ENCODE data around the gene RPL27A. TPM values are rescaled to one million over a fixed set of nuclear protein-coding genes. Genes with fewer than 3 reads are reported as not detected.

RPL27A gene
- total and polyA plus RNA-seq, 2 donors (not counting 1 experiment from before 2014, with no cell fraction given) = 1,035 to 1,114 TPM

DNA sequence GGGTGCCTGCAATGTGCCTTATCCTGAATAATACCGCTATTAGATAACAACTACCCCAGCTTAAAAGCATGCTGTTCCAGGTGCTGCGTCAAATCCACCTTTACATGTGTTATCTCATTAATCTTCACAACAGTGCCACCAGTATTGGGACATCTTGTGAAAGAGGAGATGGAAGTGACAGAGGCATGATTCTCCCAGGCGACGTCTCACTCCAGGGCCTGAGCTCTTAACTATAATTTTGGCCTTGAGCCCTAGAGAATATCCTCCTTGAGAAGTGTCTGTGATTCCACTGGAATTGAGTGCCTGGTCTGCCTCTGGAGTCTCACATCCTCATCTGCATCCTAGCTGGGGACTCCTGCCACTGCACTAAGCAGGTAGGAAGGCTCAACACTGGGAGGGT lies 43.8 kb downstream of the RPL27A start:
- H3K27me3 ChIP-seq (ENCODE audit: control insufficient read depth, insufficient read depth, low read length) = no peaks in the 10 kb centered on the region
- DNase-seq (ENCODE audit: low read depth in 2 of 2) = no peak

DNA sequence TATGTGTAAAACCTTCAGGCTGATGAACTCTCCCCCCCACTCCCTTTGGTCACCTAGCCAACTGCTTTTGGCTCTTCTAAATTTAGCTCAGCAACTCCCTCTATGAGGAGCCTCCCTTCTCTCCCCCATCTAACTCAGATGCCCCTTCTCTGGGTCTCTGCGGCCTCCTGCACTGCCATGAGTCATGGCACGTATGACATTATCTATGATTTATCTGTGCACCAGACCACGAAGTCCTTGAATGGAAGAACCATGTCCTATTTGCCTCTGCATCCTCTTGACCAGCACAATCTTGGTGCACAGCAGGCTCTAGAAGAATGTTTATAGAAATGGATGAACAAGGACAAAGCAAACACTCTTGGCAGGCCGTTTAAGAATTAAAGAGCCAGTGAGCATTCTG lies 46.0 kb downstream of the RPL27A start:
- Histone ChIP-seq H4K20me1 (ENCODE audit: control insufficient read depth, extremely low read depth, insufficient read depth, low read length) (no peaks in the 10 kb centered on the region), H2AFZ (ENCODE audit: low read length) (no peak overlapping the region), H3K4me2 (ENCODE audit: extremely low read depth, insufficient read depth, low read length) (no peak overlapping the region), H3K27me3 (ENCODE audit: control insufficient read depth, insufficient read depth, low read length) (no peaks in the 10 kb centered on the region), H3K9ac (ENCODE audit: insufficient read depth, low read length) (no peak overlapping the region), H3K27ac (ENCODE audit: insufficient read depth, low read length) (no peak overlapping the region), H3K4me3 (replicated peaks in 1 of 4; ENCODE audit: control extremely low read depth in 1 of 4, insufficient read depth in 1 of 4, low read depth in 3 of 4, low read length in 4 of 4) (no peak overlapping the region), H3K79me2 (ENCODE audit: control insufficient read depth, insufficient read depth, low read length) (no peaks in the 10 kb centered on the region), H3K9me3 (ENCODE audit: control insufficient read depth, insufficient read depth, low read depth, low read length) (no peaks in the 10 kb centered on the region), H3K36me3 (ENCODE audit: control insufficient read depth, insufficient read depth, low read length) (peaks cover 7% of the 10 kb centered on the region), H3K4me1 (ENCODE audit: control insufficient read depth, extremely low read depth, insufficient read depth, low read length) (peaks cover 30% of the 10 kb centered on the region)
- TF ChIP-seq, protein P1, sequence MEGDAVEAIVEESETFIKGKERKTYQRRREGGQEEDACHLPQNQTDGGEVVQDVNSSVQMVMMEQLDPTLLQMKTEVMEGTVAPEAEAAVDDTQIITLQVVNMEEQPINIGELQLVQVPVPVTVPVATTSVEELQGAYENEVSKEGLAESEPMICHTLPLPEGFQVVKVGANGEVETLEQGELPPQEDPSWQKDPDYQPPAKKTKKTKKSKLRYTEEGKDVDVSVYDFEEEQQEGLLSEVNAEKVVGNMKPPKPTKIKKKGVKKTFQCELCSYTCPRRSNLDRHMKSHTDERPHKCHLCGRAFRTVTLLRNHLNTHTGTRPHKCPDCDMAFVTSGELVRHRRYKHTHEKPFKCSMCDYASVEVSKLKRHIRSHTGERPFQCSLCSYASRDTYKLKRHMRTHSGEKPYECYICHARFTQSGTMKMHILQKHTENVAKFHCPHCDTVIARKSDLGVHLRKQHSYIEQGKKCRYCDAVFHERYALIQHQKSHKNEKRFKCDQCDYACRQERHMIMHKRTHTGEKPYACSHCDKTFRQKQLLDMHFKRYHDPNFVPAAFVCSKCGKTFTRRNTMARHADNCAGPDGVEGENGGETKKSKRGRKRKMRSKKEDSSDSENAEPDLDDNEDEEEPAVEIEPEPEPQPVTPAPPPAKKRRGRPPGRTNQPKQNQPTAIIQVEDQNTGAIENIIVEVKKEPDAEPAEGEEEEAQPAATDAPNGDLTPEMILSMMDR (conservative IDR thresholded peaks at IDR 0.05 in 1 of 2, IDR thresholded peaks at IDR 0.05 in 1 of 2; ENCODE audit: low read depth in 1 of 2, low read length in 2 of 2) = no peak
- peak; percentile 65 to 81 for DNase-seq (ENCODE audit: low read depth in 2 of 2)

More for the DNA sequence above, 43.8 kb downstream of the RPL27A start:
- H3K9ac ChIP-seq (ENCODE audit: insufficient read depth, low read length) = no peak overlapping the region
- peaks cover 7% of the 10 kb centered on the region for H3K36me3 ChIP-seq (ENCODE audit: control insufficient read depth, insufficient read depth, low read length)
- no peaks in the 10 kb centered on the region for H3K9me3 ChIP-seq (ENCODE audit: control insufficient read depth, insufficient read depth, low read depth, low read length)
- H3K27ac ChIP-seq (ENCODE audit: insufficient read depth, low read length) = no peak overlapping the region
- no peaks in the 10 kb centered on the region for H4K20me1 ChIP-seq (ENCODE audit: control insufficient read depth, extremely low read depth, insufficient read depth, low read length)
- TF ChIP-seq EZH2 (IDR thresholded peaks at IDR 0.05; ENCODE audit: low read length, missing control alignments) = no peak
- TF ChIP-seq, protein P1 (conservative IDR thresholded peaks at IDR 0.05 in 1 of 2, IDR thresholded peaks at IDR 0.05 in 1 of 2; ENCODE audit: low read depth in 1 of 2, low read length in 2 of 2) = no peak
- H3K4me1 ChIP-seq (ENCODE audit: control insufficient read depth, extremely low read depth, insufficient read depth, low read length) = peaks cover 31% of the 10 kb centered on the region
- no peak overlapping the region for H3K4me2 ChIP-seq (ENCODE audit: extremely low read depth, insufficient read depth, low read length)
- H3K4me3 ChIP-seq (replicated peaks in 1 of 4; ENCODE audit: control extremely low read depth in 1 of 4, insufficient read depth in 1 of 4, low read depth in 3 of 4, low read length in 4 of 4) = no peak overlapping the region
- H2AFZ ChIP-seq (ENCODE audit: low read length) = no peak overlapping the region
- H3K79me2 ChIP-seq (ENCODE audit: control insufficient read depth, insufficient read depth, low read length) = no peaks in the 10 kb centered on the region

DNA sequence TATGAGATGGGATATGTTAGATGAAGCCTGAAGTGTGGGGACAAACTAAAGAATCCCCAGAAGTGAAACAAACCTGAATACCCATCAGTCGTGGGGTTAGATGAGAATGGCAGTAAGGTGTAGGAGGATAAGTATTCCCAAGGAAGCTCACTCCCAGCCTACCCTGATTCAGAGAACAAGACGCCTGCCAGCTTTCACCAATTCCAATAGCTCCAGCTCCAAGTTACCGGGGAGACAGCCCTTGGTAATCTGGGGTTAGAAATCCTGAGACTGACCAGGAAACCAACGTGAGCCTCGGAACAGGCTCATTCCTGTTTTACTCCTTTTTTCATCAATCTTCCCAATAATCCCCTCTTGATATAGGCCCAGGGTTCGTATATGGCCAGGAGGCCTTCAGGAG lies 46.5 kb downstream of the RPL27A start:
- Histone ChIP-seq H3K4me3 (replicated peaks in 1 of 4; ENCODE audit: control extremely low read depth in 1 of 4, insufficient read depth in 1 of 4, low read depth in 3 of 4, low read length in 4 of 4) (no peak overlapping the region), H3K36me3 (ENCODE audit: control insufficient read depth, insufficient read depth, low read length) (peaks cover 7% of the 10 kb centered on the region), H3K4me2 (ENCODE audit: extremely low read depth, insufficient read depth, low read length) (no peak overlapping the region), H3K9ac (ENCODE audit: insufficient read depth, low read length) (no peak overlapping the region), H3K27me3 (ENCODE audit: control insufficient read depth, insufficient read depth, low read length) (no peaks in the 10 kb centered on the region), H2AFZ (ENCODE audit: low read length) (no peak overlapping the region), H3K79me2 (ENCODE audit: control insufficient read depth, insufficient read depth, low read length) (no peaks in the 10 kb centered on the region), H3K4me1 (ENCODE audit: control insufficient read depth, extremely low read depth, insufficient read depth, low read length) (peaks cover 34% of the 10 kb centered on the region), H3K27ac (ENCODE audit: insufficient read depth, low read length) (no peak overlapping the region), H3K9me3 (ENCODE audit: control insufficient read depth, insufficient read depth, low read depth, low read length) (no peaks in the 10 kb centered on the region), H4K20me1 (ENCODE audit: control insufficient read depth, extremely low read depth, insufficient read depth, low read length) (no peaks in the 10 kb centered on the region)
- no peak for TF ChIP-seq EZH2 (IDR thresholded peaks at IDR 0.05; ENCODE audit: low read length, missing control alignments)
- TF ChIP-seq, protein P1 (conservative IDR thresholded peaks at IDR 0.05 in 1 of 2, IDR thresholded peaks at IDR 0.05 in 1 of 2; ENCODE audit: low read depth in 1 of 2, low read length in 2 of 2) = no peak
- DNase-seq (ENCODE audit: low read depth in 2 of 2) = no peak

Data from fibroblast of lung (primary cell).